Measurements from ENCODE around the gene ADGRG3.
"Not testable (repeated sequence)": the region's sequence is repeated elsewhere in the genome, so short reads cannot be mapped to it uniquely, and the experiment has no call there.

Gene ADGRG3

GRCh38 chr16:57663917-57664661 lies 4.0 kb upstream of the ADGRG3 start:
- DNase-seq (ENCODE audit: low read depth), result no peak

GRCh38 chr16:57664662-57665025 lies 3.5 kb upstream of the ADGRG3 start:
- DNase-seq (ENCODE audit: low read depth), result no peak

- no peak for DNase-seq (ENCODE audit: low read depth)
Measured at GRCh38 chr16:57665541-57665940, 2.6 kb upstream of the ADGRG3 start.

GRCh38 chr16:57666353-57667047 lies 1.6 kb upstream of the ADGRG3 start:
- DNase-seq (ENCODE audit: low read depth), result no peak

GRCh38 chr16:57667048-57667525 lies 1.0 kb upstream of the ADGRG3 start:
- DNase-seq (ENCODE audit: low read depth), result no peak

- no peak for DNase-seq (ENCODE audit: low read depth)
Measured at GRCh38 chr16:57667526-57668262, 412 bp upstream of the ADGRG3 start.

- DNase-seq (ENCODE audit: low read depth), result no peak
Measured at GRCh38 chr16:57668630-57669475, 747 bp downstream of the ADGRG3 start.

GRCh38 chr16:57669476-57670162 lies 1.5 kb downstream of the ADGRG3 start:
- no peak for DNase-seq (ENCODE audit: low read depth)

- DNase-seq (ENCODE audit: low read depth), result no peak
Measured at GRCh38 chr16:57670196-57670595, 2.1 kb downstream of the ADGRG3 start.

- DNase-seq (ENCODE audit: low read depth), result not testable (repeated sequence)
Measured at GRCh38 chr16:57671451-57671850, 3.3 kb downstream of the ADGRG3 start.

GRCh38 chr16:57672416-57672815 lies 4.3 kb downstream of the ADGRG3 start:
- no peak for DNase-seq (ENCODE audit: low read depth)

GRCh38 chr16:57672824-57673223 lies 4.7 kb downstream of the ADGRG3 start:
- DNase-seq (ENCODE audit: low read depth), result no peak

GRCh38 chr16:57675741-57676551 lies 7.8 kb downstream of the ADGRG3 start:
- no peak for DNase-seq (ENCODE audit: low read depth)

GRCh38 chr16:57676553-57677085 lies 8.5 kb downstream of the ADGRG3 start:
- DNase-seq (ENCODE audit: low read depth), result no peak

GRCh38 chr16:57677622-57678369 lies 9.7 kb downstream of the ADGRG3 start:
- no peak for DNase-seq (ENCODE audit: low read depth)

- no peak for DNase-seq (ENCODE audit: low read depth)
Measured at GRCh38 chr16:57679016-57679415, 10.9 kb downstream of the ADGRG3 start.

GRCh38 chr16:57679767-57680482 lies 11.8 kb downstream of the ADGRG3 start:
- DNase-seq (ENCODE audit: low read depth), result no peak

GRCh38 chr16:57680842-57681375 lies 12.8 kb downstream of the ADGRG3 start:
- no peak for DNase-seq (ENCODE audit: low read depth)
